ENCODE measurements around the gene CLDN10. TPM values are rescaled to one million over a fixed set of nuclear protein-coding genes. Genes with fewer than 3 reads are reported as not detected.
A peak's percentile ranks its signal among the peaks of the same experiment; 100 is the strongest.

The CLDN10 gene
- total RNA-seq, 1 experiment from 2014 or later: not detected

DNA sequence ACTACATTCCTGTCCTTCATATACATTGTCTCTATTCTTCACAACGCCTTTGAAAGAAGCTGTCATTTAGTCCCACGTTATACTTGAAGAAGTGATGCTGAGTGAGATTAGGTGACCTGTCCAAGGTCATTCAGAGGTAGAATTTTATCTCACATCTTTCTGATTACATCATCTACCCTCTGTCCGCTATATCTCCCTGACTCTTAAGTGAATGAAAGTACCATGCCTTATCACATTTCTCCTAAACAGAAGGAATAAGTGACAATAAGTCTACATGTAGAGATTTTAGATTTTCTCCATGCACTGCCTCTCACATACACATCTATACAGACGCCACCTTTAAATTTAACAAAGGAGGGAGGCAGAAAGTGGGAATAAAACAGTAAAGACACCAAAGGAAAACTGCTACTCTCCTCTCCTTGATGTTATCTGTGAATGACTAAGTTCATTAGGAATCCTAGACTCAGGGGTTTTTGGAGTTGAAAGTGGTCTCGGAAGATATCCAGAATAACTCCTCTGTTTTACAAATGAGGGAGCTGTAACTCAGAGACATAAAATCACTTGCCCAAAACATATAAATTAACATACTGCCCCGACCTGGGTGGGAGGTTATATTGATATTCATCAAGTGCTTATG is 4.9 kb upstream of the CLDN10 start:
- no peaks in the 10 kb centered on the region for H3K9me3 Mint-ChIP-seq (ENCODE audit: unreplicated experiment)
- Histone ChIP-seq H3K36me3 (ENCODE audit: control insufficient read depth, insufficient read depth, low read length) (no peaks in the 10 kb centered on the region), H3K27me3 (replicated peaks; ENCODE audit: control insufficient read depth, insufficient read depth, low read length) (no peaks in the 10 kb centered on the region), H3K4me3 (ENCODE audit: low read depth, low read length) (no peak overlapping the region), H3K9me3 (no peaks in the 10 kb centered on the region), H3K4me1 (no peaks in the 10 kb centered on the region)
- H3K4me3 Mint-ChIP-seq (ENCODE audit: unreplicated experiment): no peak overlapping the region
- ChIA-PET POLR2A (no interaction called here), CTCF (no interaction called here)
- DNase-seq: no peak
- TF ChIP-seq CTCF (IDR thresholded peaks at IDR 0.05; ENCODE audit: insufficient read depth in 1 of 2, low read depth in 1 of 2, low read length in 1 of 2, severe bottlenecking in 1 of 2, unreplicated experiment in 1 of 2): no peak
- intact Hi-C loops (cut with micrococcal nuclease; ENCODE audit: unreplicated experiment): no loop called here
- no TSS peak for BruUV-seq (replicated peaks)
- peaks cover 6% of the 10 kb centered on the region for H3K27me3 Mint-ChIP-seq (ENCODE audit: insufficient read depth, unreplicated experiment)
- H3K27ac Mint-ChIP-seq (ENCODE audit: unreplicated experiment): peak overlapping the region; percentile 37
- H3K4me1 Mint-ChIP-seq (ENCODE audit: low read depth, unreplicated experiment): peaks cover 15% of the 10 kb centered on the region
- no peaks in the 10 kb centered on the region for H3K36me3 Mint-ChIP-seq (ENCODE audit: insufficient read depth, unreplicated experiment)

- H3K27ac Mint-ChIP-seq (ENCODE audit: unreplicated experiment): no peak overlapping the region
- TF ChIP-seq CTCF (IDR thresholded peaks at IDR 0.05; ENCODE audit: insufficient read depth in 1 of 2, low read depth in 1 of 2, low read length in 1 of 2, severe bottlenecking in 1 of 2, unreplicated experiment in 1 of 2): no peak
- H3K27me3 ChIP-seq (replicated peaks; ENCODE audit: control insufficient read depth, insufficient read depth, low read length): no peaks in the 10 kb centered on the region
- H3K9me3 Mint-ChIP-seq (ENCODE audit: unreplicated experiment): no peaks in the 10 kb centered on the region
- H3K4me3 ChIP-seq (ENCODE audit: low read depth, low read length): no peak overlapping the region
- POLR2A ChIA-PET: no interaction called here
- no peaks in the 10 kb centered on the region for H3K4me1 ChIP-seq
- BruUV-seq (replicated peaks): no TSS peak
- peaks cover 13% of the 10 kb centered on the region for H3K4me1 Mint-ChIP-seq (ENCODE audit: low read depth, unreplicated experiment)
- H3K36me3 Mint-ChIP-seq (ENCODE audit: insufficient read depth, unreplicated experiment): no peaks in the 10 kb centered on the region
- CTCF ChIA-PET: no interaction called here
- no peak for DNase-seq
- peaks cover 2% of the 10 kb centered on the region for H3K27me3 Mint-ChIP-seq (ENCODE audit: insufficient read depth, unreplicated experiment)
- no peak overlapping the region for H3K4me3 Mint-ChIP-seq (ENCODE audit: unreplicated experiment)
- no peaks in the 10 kb centered on the region for H3K36me3 ChIP-seq (ENCODE audit: control insufficient read depth, insufficient read depth, low read length)
- no peaks in the 10 kb centered on the region for H3K9me3 ChIP-seq
- intact Hi-C loops (cut with micrococcal nuclease; ENCODE audit: unreplicated experiment): no loop called here
Observed at GRCh38 chr13:95552208-95552538, 347 bp upstream of the CLDN10 start.

DNA sequence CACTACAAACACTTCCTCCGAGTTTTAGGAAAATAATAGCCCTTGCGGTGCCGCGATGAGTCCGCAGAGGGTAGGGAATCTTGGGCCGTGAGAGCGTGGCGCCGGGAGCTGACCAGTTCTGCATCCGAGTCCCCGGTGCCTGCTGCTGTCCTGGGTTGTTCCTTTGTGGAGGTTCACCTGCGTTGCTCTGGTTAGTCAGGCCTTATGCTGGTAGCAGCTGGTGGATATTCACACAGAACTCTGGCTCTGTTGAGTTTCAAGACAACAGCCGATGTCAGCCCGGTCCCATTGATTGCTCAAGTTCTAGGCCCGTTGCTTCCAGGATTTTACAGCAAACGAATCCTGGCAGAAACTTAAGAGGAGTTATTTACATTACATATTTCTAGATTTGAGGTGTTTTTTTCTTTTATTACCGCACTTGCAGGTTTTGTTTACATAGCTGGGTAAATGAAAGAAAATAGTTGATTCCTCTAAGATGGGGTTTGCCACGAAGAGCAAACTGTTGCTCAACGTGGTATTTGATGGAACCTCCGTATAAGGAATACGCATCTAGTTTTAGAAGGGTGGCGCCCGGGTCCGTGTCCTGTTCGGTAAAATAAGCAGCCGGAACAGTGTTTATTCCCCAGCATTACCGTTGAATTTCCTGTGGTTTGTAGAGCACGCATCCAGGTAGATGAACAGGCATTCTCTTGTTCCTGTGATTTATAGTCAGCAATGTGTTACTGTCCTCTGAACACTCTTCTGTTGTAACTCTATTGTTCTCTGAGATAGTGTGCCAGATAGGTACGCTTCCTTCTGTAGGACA is 1.3 kb downstream of the CLDN10 start:
- Histone ChIP-seq H3K36me3 (ENCODE audit: control insufficient read depth, insufficient read depth, low read length) (no peaks in the 10 kb centered on the region), H3K4me1 (no peaks in the 10 kb centered on the region), H3K27me3 (replicated peaks; ENCODE audit: control insufficient read depth, insufficient read depth, low read length) (no peaks in the 10 kb centered on the region), H3K9me3 (no peaks in the 10 kb centered on the region), H3K4me3 (ENCODE audit: low read depth, low read length) (no peak overlapping the region)
- no TSS peak for BruUV-seq (replicated peaks)
- intact Hi-C loops (cut with micrococcal nuclease; ENCODE audit: unreplicated experiment): no loop called here
- no peak for DNase-seq
- CTCF ChIA-PET: no interaction called here
- Mint-ChIP-seq H3K4me3 (ENCODE audit: unreplicated experiment) (no peak overlapping the region), H3K27ac (ENCODE audit: unreplicated experiment) (no peak overlapping the region), H3K36me3 (ENCODE audit: insufficient read depth, unreplicated experiment) (no peaks in the 10 kb centered on the region), H3K27me3 (ENCODE audit: insufficient read depth, unreplicated experiment) (no peaks in the 10 kb centered on the region), H3K9me3 (ENCODE audit: unreplicated experiment) (no peaks in the 10 kb centered on the region), H3K4me1 (ENCODE audit: low read depth, unreplicated experiment) (peaks cover 6% of the 10 kb centered on the region)
- POLR2A ChIA-PET: no interaction called here
- TF ChIP-seq CTCF (IDR thresholded peaks at IDR 0.05; ENCODE audit: insufficient read depth in 1 of 2, low read depth in 1 of 2, low read length in 1 of 2, severe bottlenecking in 1 of 2, unreplicated experiment in 1 of 2): no peak
